HG03460 (cell line): ENCODE results near the gene SETD1B.

Experiments used
- ATAC-seq: cut with Tn5 transposase; IDR thresholded peaks from one replicate; pipeline ENCODE4 v1.9.1; 2021; ENCODE audit not compliant: unreplicated experiment

The SETD1B gene

GRCh38 chr12:121823727-121824115 lies 19.9 kb downstream of the SETD1B start:
- no peak for ATAC-seq

- ATAC-seq = no peak
These were observed 21.3 kb downstream of the SETD1B start for GRCh38 chr12:121825041-121825523.

- ATAC-seq = no peak
These were observed 22.7 kb downstream of the SETD1B start for GRCh38 chr12:121826318-121827150.

GRCh38 chr12:121827351-121828099 lies 23.7 kb downstream of the SETD1B start:
- no peak for ATAC-seq

DNA sequence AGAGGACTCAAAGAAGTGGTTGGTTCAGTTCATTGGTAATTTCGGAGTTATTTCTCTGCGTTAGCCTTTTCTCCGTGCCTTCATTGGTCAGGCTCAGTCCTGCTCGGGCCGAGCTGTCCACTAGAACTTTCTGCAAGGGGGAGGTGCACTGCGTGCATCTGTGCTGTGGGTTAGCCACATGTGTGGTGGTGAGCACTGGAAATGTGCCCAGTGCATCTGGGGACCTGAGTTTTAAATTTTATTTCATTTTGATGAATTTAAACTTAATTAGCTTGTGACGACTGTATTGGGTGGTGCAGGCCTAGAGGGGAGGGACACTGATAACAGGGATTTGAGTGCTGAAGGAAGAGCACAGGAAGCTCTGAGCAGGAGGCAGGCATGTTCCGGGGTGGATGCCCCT lies 24.5 kb downstream of the SETD1B start:
- no peak for ATAC-seq

GRCh38 chr12:121828826-121829225 lies 25.0 kb downstream of the SETD1B start:
- ATAC-seq = no peak

DNA sequence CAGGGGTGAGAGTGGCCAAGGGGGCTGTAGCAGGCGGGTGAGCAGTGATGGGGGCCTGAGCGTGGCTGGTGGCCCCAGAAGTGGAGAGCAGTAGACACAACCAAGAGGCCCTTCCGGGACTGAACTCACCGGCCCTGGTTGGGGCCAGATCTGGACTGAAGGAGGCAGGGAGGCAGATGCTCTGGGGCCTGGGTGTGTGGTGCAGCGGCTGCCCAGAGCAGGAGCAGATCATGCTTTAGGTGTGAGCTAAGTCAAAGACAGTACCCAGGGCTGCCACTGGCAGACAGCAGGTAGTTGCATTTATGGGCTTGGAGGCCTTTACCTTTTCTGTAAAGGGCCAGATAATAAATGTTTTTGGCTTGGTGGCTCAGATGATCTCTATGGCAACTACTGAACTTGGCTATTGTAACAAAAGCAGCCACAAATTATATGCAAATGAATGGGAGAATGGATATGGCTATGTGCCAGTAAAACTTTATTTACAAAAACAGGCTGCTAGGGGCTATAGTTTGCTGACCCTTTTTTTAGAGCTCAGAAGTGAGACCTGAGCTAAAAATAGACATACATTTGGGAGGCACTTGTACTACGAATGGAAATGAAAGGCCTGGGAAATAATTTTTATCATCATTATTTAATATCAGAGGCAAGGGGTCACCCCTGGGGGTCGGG lies 25.6 kb downstream of the SETD1B start:
- no peak for ATAC-seq

DNA sequence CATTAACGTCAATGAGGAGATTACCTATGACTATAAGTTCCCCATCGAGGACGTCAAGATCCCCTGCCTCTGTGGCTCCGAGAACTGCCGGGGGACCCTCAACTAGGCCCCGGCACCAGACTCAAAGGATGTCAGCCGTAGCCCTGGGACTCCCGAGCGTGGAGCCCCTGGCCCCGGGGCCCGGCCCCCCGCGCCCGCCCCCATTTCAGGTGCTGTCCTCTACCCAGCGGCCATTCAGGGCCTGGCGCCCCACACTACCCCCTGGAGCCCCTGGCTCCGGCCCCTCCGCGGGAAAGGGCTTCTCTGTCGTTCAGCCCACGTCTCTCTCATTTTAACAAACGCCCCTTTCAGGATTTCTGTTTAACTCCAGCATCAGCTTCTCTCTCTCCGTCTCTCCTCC lies 26.3 kb downstream of the SETD1B start:
- no peak for ATAC-seq

GRCh38 chr12:121830588-121831265 lies 26.9 kb downstream of the SETD1B start:
- no peak for ATAC-seq

DNA sequence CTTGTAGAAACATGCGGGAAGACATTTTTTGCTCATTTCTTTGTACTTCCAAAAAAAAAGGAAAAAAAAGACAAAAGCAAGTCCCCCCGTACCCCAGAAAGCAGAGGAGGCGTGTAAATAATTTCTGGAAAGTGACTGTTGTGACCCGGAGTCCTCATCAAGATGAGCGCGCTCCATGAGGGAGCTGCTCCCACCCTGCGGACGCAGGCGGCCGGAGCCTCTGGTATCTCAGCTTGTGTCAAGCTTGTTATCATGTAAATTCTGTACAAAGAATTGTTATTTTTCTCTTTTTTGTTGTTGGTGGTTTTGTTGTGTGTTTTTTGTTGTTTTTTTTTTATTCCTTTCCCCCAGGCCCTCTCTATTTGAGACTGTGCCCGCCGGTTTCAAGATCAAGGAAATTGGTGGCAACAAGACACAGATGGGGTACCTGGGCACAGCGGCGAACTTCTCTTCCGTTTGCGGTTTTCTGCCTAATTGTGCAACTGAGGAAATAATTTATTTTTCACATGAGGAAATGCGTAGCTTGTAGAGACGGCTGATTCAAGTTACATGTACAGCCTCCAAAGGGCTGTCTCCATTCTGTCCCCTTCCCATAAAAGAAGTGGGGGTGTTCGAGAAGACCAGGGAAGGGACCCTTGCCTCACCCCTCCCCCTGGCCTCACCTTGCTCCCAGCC lies 27.9 kb downstream of the SETD1B start:
- ATAC-seq = no peak

- ATAC-seq = no peak
These were observed 33.9 kb downstream of the SETD1B start for GRCh38 chr12:121837680-121838079.

DNA sequence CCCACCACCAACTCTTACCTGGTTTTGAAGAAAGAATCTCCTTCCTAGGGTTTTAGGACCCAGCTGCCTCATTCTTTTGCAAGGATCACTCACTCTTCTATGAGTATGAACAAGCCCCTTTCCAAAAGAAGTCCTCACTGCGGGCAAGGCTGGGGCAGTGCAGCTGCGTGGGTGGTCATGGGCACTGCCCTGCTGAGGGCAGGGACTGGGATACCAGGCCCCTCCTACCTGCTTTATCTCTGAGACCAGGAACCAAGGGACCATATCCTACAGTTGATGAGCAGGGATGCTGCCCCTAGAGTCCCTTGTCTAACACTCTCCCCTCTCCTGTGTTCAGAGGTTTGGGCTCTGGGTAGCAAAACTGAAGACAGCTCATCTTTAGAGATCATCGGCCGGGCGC lies 34.3 kb downstream of the SETD1B start:
- ATAC-seq = no peak

GRCh38 chr12:121839106-121839992 lies 35.5 kb downstream of the SETD1B start:
- ATAC-seq = peak; percentile 89

DNA sequence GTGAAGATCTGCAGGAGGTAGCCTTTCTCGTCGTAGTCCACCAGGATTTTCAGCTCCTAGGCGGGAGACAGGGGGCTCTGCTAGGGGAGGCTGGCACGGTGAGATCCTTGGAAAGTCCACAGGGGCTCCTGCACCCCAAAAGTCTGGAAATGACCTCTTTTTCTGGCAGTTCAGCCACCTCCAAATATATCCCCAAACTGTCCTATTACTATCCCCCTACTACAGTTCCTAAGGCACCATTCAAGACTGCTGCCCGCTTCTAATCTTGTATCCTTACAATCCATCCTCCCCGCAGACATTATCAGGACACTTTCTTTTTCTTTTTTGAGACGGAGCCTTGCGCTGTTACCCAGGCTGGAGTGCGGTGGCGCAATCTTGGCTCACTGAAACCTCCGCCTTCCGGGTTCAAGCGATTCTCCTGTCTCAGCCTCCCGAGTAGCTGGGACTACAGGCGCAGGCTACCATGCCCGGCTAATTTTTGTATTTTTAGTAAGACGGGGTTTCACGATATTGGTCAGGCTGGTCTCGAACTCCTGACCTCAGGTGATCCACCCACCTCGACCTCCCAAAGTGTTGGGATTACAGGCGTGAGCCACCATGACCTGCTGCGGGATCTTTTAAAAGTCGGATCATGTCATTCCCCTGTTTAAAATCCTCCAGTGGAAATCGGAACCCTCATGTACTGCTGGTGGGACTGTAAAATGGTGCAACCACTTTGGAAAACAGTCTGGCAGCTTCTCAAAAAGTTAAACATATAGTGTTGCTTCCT lies 36.4 kb downstream of the SETD1B start:
- no peak for ATAC-seq

DNA sequence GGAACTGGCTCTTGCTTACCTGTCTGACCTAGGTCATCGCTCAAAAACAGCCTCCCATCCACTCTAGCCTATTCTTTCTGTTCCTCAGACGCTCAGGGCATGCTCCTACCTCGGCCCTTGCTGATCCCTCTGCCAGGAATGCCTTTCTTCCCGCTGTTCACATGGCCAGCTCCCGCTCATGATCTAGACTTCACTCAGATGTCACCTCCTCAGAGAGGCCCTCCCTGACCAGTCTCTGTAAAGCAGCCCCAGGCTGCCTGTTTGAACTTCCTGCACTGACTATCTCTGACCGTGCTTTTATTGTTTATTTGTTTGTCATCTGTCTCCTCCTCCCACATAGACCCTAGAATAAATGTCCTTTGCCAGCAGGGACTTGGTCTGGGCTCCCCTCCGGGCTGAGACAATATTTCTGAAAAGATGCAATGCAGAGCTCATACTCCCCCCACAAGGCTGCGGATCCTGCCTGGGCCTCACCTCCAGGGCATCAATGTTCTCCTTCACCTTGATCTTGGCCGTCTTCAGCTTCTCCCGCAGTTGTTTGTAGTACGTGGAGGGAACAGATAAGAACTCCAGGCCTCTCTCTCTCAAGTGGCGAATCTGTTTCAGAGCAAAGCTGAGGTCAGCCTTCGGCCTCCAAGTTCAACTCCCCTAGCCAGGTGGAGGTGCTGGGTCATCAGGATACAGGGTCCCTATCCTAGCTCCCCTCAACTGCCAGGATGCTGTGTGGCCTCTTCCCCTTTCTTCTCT lies 39.6 kb downstream of the SETD1B start:
- ATAC-seq = no peak

DNA sequence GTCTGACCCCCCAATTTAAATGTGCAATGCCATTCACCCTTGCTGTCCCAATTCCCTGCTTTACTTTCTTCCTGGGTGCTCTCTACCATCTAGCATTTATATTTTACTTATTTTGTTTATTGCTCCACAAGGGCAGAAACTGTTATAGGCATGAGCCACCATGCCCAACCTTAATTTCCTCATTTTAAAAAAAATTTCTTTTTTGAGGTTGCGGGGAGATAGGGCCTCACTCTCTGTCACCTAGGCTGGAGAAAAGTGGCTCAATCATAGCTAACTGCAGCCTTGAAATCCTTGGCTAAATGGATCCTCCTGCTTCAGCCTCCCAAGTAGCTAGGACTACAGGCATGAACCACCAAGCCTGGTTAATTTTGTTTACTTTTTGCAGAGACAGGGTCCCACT lies 41.9 kb downstream of the SETD1B start:
- ATAC-seq = no peak

- ATAC-seq = no peak
These were observed 45.4 kb downstream of the SETD1B start for GRCh38 chr12:121849211-121849610.

DNA sequence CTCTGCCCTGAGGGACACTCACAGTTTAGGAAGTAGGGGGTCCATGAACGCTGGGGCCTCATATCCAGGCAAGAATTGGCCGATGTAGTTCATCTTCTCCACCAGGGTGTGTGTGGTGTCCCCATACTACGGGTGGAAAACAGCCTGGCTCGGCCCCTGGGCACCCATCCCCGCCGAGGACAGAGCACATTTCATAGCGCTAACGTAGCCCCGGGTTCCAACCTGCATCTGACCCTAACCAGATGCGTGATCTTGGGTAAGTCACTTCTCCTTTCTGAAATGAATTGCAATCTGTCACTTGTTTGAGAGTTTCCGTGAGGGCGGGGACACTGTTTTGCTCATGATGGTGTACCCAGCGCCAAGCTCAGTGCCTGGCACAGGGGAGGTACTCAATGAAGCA lies 45.9 kb downstream of the SETD1B start:
- no peak for ATAC-seq
